Endodermal cell (in vitro differentiated cells): ENCODE data around the gene FSHR. TPM values are rescaled to one million over a fixed set of nuclear protein-coding genes. Genes with fewer than 3 reads are reported as not detected.

Experiments used
- DNase-seq: peaks from one replicate; pipeline ENCODE4 v3.0.0-alpha.2; 2017
- H3K27ac ChIP-seq: 2 replicates; pipeline ENCODE4 v1.5.1; 2013; ENCODE audit warnings: mild to moderate bottlenecking, low read depth, low read length, moderate library complexity
- H3K27me3 ChIP-seq: 2 replicates; pipeline ENCODE4 v1.6.1; 2013; ENCODE audit warnings: mild to moderate bottlenecking, low read length, moderate library complexity; ENCODE audit not compliant: insufficient read depth, control insufficient read depth, poor library complexity, severe bottlenecking
- H3K36me3 ChIP-seq: 2 replicates; pipeline ENCODE4 v1.7.0; 2013; ENCODE audit warnings: mild to moderate bottlenecking, low read length, moderate library complexity; ENCODE audit not compliant: control insufficient read depth, insufficient read depth
- H3K4me1 ChIP-seq: one replicate; pipeline ENCODE4 v1.7.0; 2013; ENCODE audit warnings: low read length; ENCODE audit not compliant: control insufficient read depth, insufficient read depth
- H3K4me3 ChIP-seq: 2 replicates; pipeline ENCODE4 v1.5.1; 2013; ENCODE audit warnings: mild to moderate bottlenecking, low read length, moderate library complexity
- H3K9ac ChIP-seq: 2 replicates; pipeline ENCODE4 v1.6.1; 2013; ENCODE audit warnings: mild to moderate bottlenecking, low read length, moderate library complexity; ENCODE audit not compliant: poor library complexity, severe bottlenecking; ENCODE audit errors: extremely low read depth
- H3K9me3 ChIP-seq: 2 replicates; pipeline ENCODE4 v1.6.1; 2013; ENCODE audit warnings: mild to moderate bottlenecking, low read length, moderate library complexity; ENCODE audit not compliant: control insufficient read depth
- H3K27ac Mint-ChIP-seq: 2 replicates; pipeline ENCODE4 v1.8.0; 2020; ENCODE audit warnings: mixed read lengths
- H3K27me3 Mint-ChIP-seq: 2 replicates; pipeline ENCODE4 v1.8.0; 2021; ENCODE audit warnings: mild to moderate bottlenecking, mixed read lengths; ENCODE audit not compliant: insufficient read depth
- H3K36me3 Mint-ChIP-seq: 2 replicates; pipeline ENCODE4 v1.8.0; 2020; ENCODE audit warnings: low read depth, mixed read lengths
- H3K4me1 Mint-ChIP-seq: 2 replicates; pipeline ENCODE4 v1.8.0; 2020; ENCODE audit warnings: mixed read lengths
- H3K4me3 Mint-ChIP-seq: 2 replicates; pipeline ENCODE4 v1.8.0; 2020; ENCODE audit warnings: mild to moderate bottlenecking, moderate library complexity, mixed read lengths
- H3K9me3 Mint-ChIP-seq: 2 replicates; pipeline ENCODE4 v1.8.0; 2020; ENCODE audit warnings: mild to moderate bottlenecking, mixed read lengths
- WGBS, 2 experiments: methylation state at CpG; one replicate each; pipeline versions ENCODE4 v1.1.5 to v1.1.7; 2013; ENCODE audit warnings: missing lambda C conversion rate in 2 of 2, mixed read lengths in 1 of 2; ENCODE audit not compliant: insufficient coverage in 1 of 2, insufficient read length in 1 of 2; 5-methylcytosine and 5-hydroxymethylcytosine counted together
- total RNA-seq, 2 donors: library from RNA; stranded (reverse); fragmentation: NEBNext Ultra II Directional in 1 of 2; extraction: Animal tissue kit (Norgen Biotek cat#: 25700) in 1 of 2; gene quantifications; 2 replicates in 1 of 2; 3 replicates in 1 of 2; pipeline ENCODE4 v1.2.1, GENCODE V29; 2021
- TF ChIP-seq, protein P1 (sequence below): fragments of 200-600 bp; sonication (generic); conservative IDR thresholded peaks from 2 replicates; pipeline ENCODE4 v1.5.0; 2021; ENCODE audit warnings: antibody characterized with exemption, mild to moderate bottlenecking

FSHR gene
- total RNA-seq, 2 donors from 2014 or later, result 4.7 to 6.5 TPM

DNA sequence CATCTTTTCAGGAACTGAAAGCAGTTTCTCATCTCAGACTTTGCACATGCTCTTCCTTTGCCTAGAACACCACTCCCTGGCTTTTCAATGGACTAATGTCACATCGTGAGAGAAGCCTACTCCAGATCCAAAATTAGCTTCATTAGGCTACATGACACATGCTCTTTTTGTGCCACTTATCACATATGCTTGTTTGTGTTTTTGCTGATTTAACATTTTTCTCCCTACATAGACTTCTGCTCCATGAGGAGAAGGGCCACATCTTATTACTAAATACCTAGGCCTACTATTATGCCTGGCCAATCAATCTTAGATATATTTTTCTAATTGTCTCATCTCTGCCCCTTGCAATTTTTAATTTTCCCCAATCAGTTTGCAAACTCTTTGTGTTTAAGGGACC lies 212.4 kb downstream of the FSHR start:
- Histone ChIP-seq H3K27ac (no peak overlapping the region), H3K4me3 (no peak overlapping the region), H3K27me3 (no peaks in the 10 kb centered on the region), H3K9me3 (no peaks in the 10 kb centered on the region), H3K36me3 (no peaks in the 10 kb centered on the region), H3K4me1 (no peaks in the 10 kb centered on the region), H3K9ac (no peak overlapping the region)
- TF ChIP-seq, protein P1, sequence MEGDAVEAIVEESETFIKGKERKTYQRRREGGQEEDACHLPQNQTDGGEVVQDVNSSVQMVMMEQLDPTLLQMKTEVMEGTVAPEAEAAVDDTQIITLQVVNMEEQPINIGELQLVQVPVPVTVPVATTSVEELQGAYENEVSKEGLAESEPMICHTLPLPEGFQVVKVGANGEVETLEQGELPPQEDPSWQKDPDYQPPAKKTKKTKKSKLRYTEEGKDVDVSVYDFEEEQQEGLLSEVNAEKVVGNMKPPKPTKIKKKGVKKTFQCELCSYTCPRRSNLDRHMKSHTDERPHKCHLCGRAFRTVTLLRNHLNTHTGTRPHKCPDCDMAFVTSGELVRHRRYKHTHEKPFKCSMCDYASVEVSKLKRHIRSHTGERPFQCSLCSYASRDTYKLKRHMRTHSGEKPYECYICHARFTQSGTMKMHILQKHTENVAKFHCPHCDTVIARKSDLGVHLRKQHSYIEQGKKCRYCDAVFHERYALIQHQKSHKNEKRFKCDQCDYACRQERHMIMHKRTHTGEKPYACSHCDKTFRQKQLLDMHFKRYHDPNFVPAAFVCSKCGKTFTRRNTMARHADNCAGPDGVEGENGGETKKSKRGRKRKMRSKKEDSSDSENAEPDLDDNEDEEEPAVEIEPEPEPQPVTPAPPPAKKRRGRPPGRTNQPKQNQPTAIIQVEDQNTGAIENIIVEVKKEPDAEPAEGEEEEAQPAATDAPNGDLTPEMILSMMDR, result no peak
- DNase-seq, result no peak
- no peak overlapping the region for H3K27ac Mint-ChIP-seq
- no peaks in the 10 kb centered on the region for H3K27me3 Mint-ChIP-seq
- no peak overlapping the region for H3K4me3 Mint-ChIP-seq
- WGBS, 2 experiments, result 80% methylated on average over 1 of the region's 1 CpG; no CpG with 5 or more reads in 1 of the 2 experiments
- no peaks in the 10 kb centered on the region for H3K9me3 Mint-ChIP-seq
- peaks cover 8% of the 10 kb centered on the region for H3K4me1 Mint-ChIP-seq
- H3K36me3 Mint-ChIP-seq, result no peaks in the 10 kb centered on the region

DNA sequence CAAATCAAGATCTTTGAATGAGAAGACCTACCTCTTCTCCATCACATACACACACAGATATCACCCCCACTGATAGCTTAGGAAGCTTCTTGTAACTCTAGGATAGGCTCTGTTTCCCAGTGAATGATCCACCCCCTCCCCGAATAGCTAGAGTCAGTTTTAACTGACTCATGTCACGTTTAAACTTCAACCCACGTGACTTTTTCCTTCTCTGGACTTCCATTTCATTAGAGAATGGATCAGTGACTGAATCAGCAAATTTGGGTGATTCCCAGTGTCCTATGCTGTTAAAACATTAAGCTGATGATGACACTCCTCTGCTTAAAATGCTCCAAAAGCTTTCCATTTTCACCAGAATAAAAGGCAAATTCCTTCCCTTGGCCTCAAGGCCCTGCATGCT lies 212.9 kb downstream of the FSHR start:
- Histone ChIP-seq H3K36me3 (no peaks in the 10 kb centered on the region), H3K27me3 (no peaks in the 10 kb centered on the region), H3K27ac (no peak overlapping the region), H3K4me1 (no peaks in the 10 kb centered on the region), H3K9me3 (no peaks in the 10 kb centered on the region), H3K9ac (no peak overlapping the region), H3K4me3 (no peak overlapping the region)
- TF ChIP-seq, protein P1, result no peak
- 74 to 88% methylated on average over 3 of the region's 3 CpGs for WGBS, 2 experiments
- H3K27ac Mint-ChIP-seq, result no peak overlapping the region
- H3K27me3 Mint-ChIP-seq, result no peaks in the 10 kb centered on the region
- peaks cover 8% of the 10 kb centered on the region for H3K4me1 Mint-ChIP-seq
- no peak for DNase-seq
- no peaks in the 10 kb centered on the region for H3K9me3 Mint-ChIP-seq
- H3K4me3 Mint-ChIP-seq, result no peak overlapping the region
- no peaks in the 10 kb centered on the region for H3K36me3 Mint-ChIP-seq

DNA sequence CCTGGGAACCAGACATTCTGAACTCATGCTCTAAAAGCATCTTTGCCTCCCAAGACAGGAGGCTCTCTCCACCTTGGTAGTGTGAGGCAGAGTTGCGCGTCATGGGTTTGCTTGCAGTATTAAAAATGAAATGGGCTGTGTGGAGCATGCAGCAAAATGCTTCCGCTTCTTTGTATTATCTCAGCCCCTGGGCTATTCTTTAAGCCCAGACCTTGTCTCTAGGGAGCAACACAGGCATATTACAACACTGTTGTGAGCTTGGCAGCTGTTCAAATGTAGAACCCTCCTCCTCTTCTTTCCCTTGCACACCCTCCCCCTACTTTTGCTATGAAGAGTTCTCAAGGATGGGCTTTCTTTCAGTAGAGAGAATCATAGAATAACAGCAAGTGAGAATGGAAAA lies 213.7 kb downstream of the FSHR start:
- Histone ChIP-seq H3K36me3 (no peaks in the 10 kb centered on the region), H3K4me3 (no peak overlapping the region), H3K27ac (no peak overlapping the region), H3K27me3 (no peaks in the 10 kb centered on the region), H3K4me1 (no peaks in the 10 kb centered on the region), H3K9ac (no peak overlapping the region), H3K9me3 (no peaks in the 10 kb centered on the region)
- H3K4me1 Mint-ChIP-seq, result peaks cover 8% of the 10 kb centered on the region
- no peaks in the 10 kb centered on the region for H3K27me3 Mint-ChIP-seq
- H3K27ac Mint-ChIP-seq, result no peak overlapping the region
- H3K9me3 Mint-ChIP-seq, result no peaks in the 10 kb centered on the region
- no peak overlapping the region for H3K4me3 Mint-ChIP-seq
- H3K36me3 Mint-ChIP-seq, result no peaks in the 10 kb centered on the region
- 92% methylated on average over 3 of the region's 3 CpGs; no CpG with 5 or more reads in 1 of the 2 experiments for WGBS, 2 experiments
- TF ChIP-seq, protein P1, result no peak
- no peak for DNase-seq
